ENCODE measurements around the gene FOXB2. TPM values are rescaled to one million over a fixed set of nuclear protein-coding genes. Genes with fewer than 3 reads are reported as not detected.
"Not testable (repeated sequence)": the region's sequence is repeated elsewhere in the genome, so short reads cannot be mapped to it uniquely, and the experiment has no call there.

The FOXB2 gene
- total RNA-seq, 4 donors from 2014 or later: not detected

GRCh38 chr9:77030045-77030444 is 10.6 kb downstream of the FOXB2 start:
- no peaks in the 10 kb centered on the region for H3K36me3 ChIP-seq
- peaks cover 46% of the 10 kb centered on the region for H3K27me3 ChIP-seq
- no peak for DNase-seq
- no peaks in the 10 kb centered on the region for H3K4me1 ChIP-seq
- 43 to 71% methylated on average over 1 to 2 of the region's 2 CpGs for WGBS, 2 donors (ENCODE audit: low coverage in 1 of 2)
- TF ChIP-seq EP300 (IDR thresholded peaks at IDR 0.05; ENCODE audit: low read depth) (no peak), POLR2A (IDR thresholded peaks at IDR 0.05) (no peak), POLR2AphosphoS5 (IDR thresholded peaks at IDR 0.05) (no peak), CTCF (IDR thresholded peaks at IDR 0.05) (no peak)
- intact Hi-C loops (cut with DNase I; ENCODE audit: low total_unique reads): no loop called here
- in situ Hi-C loops (cut with MboI; ENCODE audit: low pct_ligation_motif_present in 1 of 4, low pct_unique_long_range_greater_than_20kb in 1 of 4, low sequenced_read_pairs in 3 of 4): no loop called here
- no peak overlapping the region for H3K27ac ChIP-seq
- no peaks in the 10 kb centered on the region for H3K9me3 ChIP-seq
- H3K4me3 ChIP-seq: no peak overlapping the region

DNA sequence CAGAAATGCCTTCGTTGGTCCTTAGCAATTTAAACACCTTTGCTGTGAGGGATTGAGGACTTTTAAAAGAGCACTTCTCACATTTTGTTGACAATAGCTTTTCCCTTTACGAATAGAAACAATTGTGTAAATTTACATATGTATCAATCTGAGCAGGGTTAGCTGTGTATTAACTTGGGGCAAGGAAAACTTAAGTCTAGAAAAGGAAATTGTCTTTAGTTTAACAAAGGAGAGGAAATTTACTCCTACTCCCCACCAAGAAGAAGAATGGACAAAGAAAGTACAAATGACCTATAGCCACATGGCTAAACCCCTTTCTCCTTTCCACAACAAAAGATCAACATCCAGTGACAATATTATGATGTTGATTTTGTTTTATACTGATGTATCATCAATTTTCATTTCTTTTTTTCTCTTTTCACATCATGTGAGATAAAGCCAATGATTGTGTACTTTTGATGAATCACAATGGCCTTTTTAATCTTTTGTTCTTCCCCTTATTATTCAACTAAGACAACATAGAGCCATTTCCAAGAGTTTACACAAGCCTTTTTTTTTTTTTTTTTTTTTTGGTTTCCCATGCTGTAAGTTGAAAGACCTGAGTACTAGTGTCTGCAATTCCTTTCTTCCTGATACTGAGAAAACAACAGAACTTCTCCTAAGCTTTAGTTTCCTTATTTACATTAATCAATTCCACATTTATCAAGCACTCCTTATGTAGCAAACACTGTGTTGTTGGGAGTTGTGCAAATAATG is 19.0 kb downstream of the FOXB2 start:
- in situ Hi-C loops (cut with MboI; ENCODE audit: low pct_ligation_motif_present in 1 of 4, low pct_unique_long_range_greater_than_20kb in 1 of 4, low sequenced_read_pairs in 3 of 4) (no loop called here), intact Hi-C loops (cut with DNase I; ENCODE audit: low total_unique reads) (no loop called here)
- Histone ChIP-seq H3K9me3 (no peaks in the 10 kb centered on the region), H3K36me3 (no peaks in the 10 kb centered on the region), H3K4me3 (no peak overlapping the region), H3K27ac (no peak overlapping the region), H3K4me1 (no peaks in the 10 kb centered on the region), H3K27me3 (peaks cover 30% of the 10 kb centered on the region)
- TF ChIP-seq EP300 (IDR thresholded peaks at IDR 0.05; ENCODE audit: low read depth) (no peak), CTCF (IDR thresholded peaks at IDR 0.05) (no peak), POLR2A (IDR thresholded peaks at IDR 0.05) (no peak), POLR2AphosphoS5 (IDR thresholded peaks at IDR 0.05) (no peak)
- no peak for DNase-seq
- WGBS, 2 donors (ENCODE audit: low coverage in 1 of 2): 8 to 11% methylated on average over 2 of the region's 2 CpGs

GRCh38 chr9:77040340-77040739 is 20.9 kb downstream of the FOXB2 start:
- Histone ChIP-seq H3K9me3 (no peaks in the 10 kb centered on the region), H3K27me3 (peaks cover 23% of the 10 kb centered on the region), H3K4me3 (no peak overlapping the region), H3K36me3 (no peaks in the 10 kb centered on the region), H3K27ac (no peak overlapping the region), H3K4me1 (no peaks in the 10 kb centered on the region)
- no peak for TF ChIP-seq EP300 (IDR thresholded peaks at IDR 0.05; ENCODE audit: low read depth)
- no peak for TF ChIP-seq POLR2AphosphoS5 (IDR thresholded peaks at IDR 0.05)
- no peak for TF ChIP-seq POLR2A (IDR thresholded peaks at IDR 0.05)
- TF ChIP-seq CTCF (IDR thresholded peaks at IDR 0.05): no peak
- DNase-seq: no peak
- intact Hi-C loops (cut with DNase I; ENCODE audit: low total_unique reads): no loop called here
- in situ Hi-C loops (cut with MboI; ENCODE audit: low pct_ligation_motif_present in 1 of 4, low pct_unique_long_range_greater_than_20kb in 1 of 4, low sequenced_read_pairs in 3 of 4): no loop called here
- WGBS, 2 donors (ENCODE audit: low coverage in 1 of 2): 85 to 88% methylated on average over 3 to 7 of the region's 7 CpGs

DNA sequence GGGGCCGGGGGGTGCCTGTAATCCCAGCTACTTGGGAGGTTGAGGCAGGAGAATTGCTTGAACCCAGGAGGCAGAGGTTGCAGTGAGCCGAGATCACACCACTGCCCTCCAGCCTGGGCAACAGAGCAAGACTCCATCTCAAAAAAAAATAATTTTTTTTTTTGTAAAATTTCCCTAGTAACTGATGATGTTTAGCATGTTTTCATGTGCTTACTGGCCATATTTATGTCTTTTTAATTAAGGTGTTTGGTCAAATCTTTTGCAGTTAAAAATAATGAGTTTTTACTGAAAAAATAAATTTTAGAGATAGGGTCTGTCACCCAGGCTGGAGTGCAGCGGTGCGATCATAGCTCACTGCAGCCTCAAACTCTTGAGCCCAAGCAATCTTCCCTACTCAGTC is 24.3 kb downstream of the FOXB2 start:
- H3K4me3 ChIP-seq; DNase-seq; intact Hi-C loops (cut with DNase I; ENCODE audit: low total_unique reads); in situ Hi-C loops (cut with MboI; ENCODE audit: low pct_ligation_motif_present in 1 of 4, low pct_unique_long_range_greater_than_20kb in 1 of 4, low sequenced_read_pairs in 3 of 4); H3K27me3 ChIP-seq; H3K9me3 ChIP-seq; H3K27ac ChIP-seq; H3K36me3 ChIP-seq; H3K4me1 ChIP-seq: not testable (repeated sequence)
- 79 to 95% methylated on average over 3 to 4 of the region's 4 CpGs for WGBS, 2 donors (ENCODE audit: low coverage in 1 of 2)

DNA sequence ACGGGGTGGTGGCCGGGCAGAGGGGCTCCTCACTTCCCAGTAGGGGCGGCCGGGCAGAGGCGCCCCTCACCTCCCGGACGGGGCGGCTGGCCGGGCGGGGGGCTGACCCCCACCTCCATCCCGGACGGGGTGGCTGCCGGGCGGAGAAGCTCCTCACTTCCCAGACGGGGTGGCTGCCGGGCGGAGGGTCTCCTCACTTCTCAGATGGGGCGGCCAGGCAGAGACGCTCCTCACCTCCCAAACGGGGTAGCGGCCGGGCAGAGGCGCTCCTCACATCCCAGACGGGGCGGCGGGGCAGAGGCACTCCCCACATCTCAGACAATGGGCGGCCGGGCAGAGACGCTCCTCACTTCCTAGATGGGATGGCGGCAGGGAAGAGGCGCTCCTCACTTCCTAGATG is 41.2 kb downstream of the FOXB2 start:
- 96% methylated on average over 9 of the region's 31 CpGs; no CpG with 5 or more reads in 1 of the 2 donors for WGBS, 2 donors (ENCODE audit: low coverage in 1 of 2)
- H3K4me3 ChIP-seq; H3K27me3 ChIP-seq; H3K36me3 ChIP-seq; H3K27ac ChIP-seq; H3K9me3 ChIP-seq; intact Hi-C loops (cut with DNase I; ENCODE audit: low total_unique reads); in situ Hi-C loops (cut with MboI; ENCODE audit: low pct_ligation_motif_present in 1 of 4, low pct_unique_long_range_greater_than_20kb in 1 of 4, low sequenced_read_pairs in 3 of 4); H3K4me1 ChIP-seq; DNase-seq: not testable (repeated sequence)

Measured in transverse colon (tissue), 4 donors.